GM19455 (cell line): ENCODE measurements around the gene CERS4.
"Not testable (repeated sequence)": the region's sequence is repeated elsewhere in the genome, so short reads cannot be mapped to it uniquely, and the experiment has no call there.

Experiments used
- ATAC-seq: cut with Tn5 transposase; IDR thresholded peaks from one replicate; pipeline ENCODE4 v1.9.1; 2021; ENCODE audit not compliant: unreplicated experiment

CERS4 gene

GRCh38 chr19:8209462-8210378 lies 550 bp downstream of the CERS4 start:
- ATAC-seq: peak; percentile 65

DNA sequence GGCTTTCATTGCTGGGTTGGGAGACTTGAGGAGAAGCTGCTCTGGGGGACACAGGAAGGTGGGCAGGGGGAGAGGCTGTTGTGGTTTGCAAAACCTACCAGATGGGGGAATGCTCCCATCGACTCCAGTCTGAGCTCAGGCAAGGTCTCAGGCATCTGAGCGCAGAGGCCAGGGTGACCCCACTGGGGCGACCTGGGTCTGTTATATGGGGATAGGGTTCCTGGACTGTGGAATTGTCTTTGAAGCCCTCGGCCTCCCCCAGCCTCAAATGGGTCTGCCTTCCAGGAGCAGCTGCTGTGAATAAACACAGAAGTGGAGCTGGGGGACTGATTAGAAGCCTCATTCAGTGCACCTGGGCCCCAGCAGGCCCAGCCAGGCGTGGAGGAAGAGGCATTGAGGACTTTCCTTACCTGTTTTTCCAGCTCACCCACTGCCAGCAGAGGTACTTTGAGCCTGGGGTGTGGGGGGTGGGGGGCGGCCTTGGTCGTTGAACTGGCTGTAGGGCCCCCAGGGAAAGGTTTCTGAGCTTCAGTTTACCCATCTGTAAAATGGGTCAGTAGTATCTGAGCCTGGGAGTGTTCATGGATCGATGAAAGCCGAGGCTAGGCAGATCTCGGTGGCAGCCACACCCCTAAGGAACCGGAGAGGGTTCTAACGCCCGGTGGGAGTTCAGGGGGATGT lies 1.4 kb downstream of the CERS4 start:
- ATAC-seq: no peak

- no peak for ATAC-seq
Measured at GRCh38 chr19:8212212-8212611, 3.0 kb downstream of the CERS4 start.

GRCh38 chr19:8212916-8213315 lies 3.7 kb downstream of the CERS4 start:
- no peak for ATAC-seq

DNA sequence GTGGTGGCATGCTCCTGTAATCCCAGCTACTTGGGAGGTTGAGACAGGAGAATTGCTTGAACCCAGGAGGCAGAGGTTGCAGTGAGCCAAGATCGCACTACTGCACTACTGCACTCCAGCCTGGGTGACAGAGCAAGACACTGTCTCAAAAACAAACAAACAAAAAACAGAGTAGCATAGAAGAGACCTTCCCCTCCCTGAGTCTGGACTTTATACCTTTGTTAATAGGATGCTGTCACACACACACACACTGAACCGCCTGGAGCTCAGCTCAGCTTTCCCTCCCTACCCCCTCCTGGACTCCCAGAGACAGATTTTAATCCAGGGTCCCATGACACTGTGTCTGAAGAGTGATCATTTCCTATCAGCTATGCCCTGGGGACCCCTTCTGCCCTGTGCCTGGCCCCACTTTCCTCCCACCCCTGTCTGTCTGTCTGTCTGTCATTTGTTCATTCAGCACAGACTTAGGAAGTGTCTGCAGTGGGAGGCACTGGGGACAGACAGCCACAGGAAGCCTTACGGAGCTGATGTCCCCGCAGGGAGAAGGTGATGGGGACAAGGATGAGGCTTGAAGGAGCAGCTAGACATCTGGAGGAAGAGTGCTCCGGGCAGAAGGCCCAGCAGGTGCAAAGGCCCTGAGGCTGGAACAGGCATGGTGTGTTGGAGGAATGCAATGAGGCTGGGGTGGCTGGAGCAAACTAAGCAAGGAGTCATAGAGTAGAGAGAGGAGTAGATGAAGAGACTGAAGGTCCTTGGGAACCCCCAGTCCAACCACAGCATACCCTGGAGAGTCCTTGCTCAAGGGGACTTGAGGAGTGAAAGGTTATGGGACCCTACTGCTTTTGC lies 4.9 kb downstream of the CERS4 start:
- no peak for ATAC-seq

DNA sequence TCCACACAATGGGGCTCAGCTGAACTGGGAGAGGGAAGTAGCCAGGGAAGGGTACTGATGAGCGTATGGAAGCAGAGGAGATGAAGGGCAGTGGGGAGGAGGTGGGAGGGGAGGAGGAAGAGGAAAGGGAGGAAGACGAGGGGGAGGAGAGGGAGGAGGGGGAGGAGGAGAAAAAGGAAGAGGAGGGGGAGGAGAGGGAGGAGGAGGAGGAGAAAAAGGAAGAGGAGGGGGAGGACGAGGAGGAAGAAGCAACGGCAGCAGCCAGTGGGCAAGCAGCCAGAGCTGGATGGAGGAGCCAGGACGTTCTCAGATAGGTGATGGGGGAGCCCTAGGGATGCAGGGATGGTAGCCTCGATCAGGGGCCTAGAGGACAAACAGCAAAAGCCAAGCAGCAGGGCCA lies 5.6 kb downstream of the CERS4 start:
- no peak for ATAC-seq

DNA sequence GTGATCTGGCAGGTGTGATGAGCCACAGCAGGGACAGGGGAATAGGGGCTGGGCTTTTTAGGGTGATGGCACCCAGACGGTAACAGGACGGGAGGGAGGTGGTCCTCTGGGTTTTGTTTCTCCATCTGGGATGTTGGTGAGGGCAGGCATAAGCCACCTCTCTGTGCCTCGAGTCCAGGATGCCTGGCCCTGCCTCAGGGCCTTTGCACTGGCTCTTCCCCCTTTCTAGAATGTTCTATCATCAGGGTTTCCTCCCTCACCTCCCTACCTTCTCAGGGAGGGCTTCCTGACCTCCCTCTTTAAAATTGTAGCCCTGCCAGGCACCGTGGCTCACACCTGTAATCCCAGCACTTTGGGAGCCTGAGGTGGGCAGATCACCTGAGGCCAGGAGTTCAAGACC lies 6.6 kb downstream of the CERS4 start:
- ATAC-seq: no peak

DNA sequence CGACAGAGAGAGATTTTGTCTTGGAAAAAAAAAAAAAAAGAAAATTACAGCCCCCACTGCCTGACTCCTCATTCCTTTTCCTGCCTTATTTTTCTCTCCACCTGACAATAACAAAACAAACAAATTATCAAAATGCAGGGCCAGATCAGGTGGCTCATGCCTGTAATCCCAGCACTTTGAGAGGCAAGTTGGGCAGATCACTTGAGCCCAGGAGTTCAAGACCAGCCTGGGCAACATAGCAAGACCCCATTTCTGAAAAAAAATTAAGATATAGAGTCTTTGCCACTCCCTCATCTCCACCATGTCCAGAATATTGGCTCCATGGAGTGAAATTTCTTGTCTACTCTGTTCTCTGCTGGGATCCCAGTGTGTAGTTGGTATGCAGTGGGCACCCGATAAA lies 7.2 kb downstream of the CERS4 start:
- ATAC-seq: no peak

DNA sequence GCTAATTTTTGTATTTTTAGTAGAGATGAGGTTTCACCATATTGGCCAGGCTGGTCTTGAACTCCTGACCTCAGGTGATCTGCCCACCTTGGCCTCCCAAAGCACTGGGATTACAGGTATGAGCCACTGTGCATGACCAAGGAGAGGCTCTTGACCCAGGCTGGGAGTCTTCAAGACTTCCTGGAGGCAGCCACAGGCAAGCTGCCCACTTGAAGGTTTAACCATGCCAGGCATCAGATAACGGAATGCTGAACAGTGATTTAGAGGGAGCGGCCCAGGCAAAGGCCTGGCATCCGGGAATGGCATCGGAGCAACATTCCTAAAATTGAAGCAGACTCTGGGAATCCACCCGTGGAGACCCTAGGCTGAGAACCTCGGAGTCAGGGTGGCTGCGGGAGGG lies 9.0 kb downstream of the CERS4 start:
- not testable (repeated sequence) for ATAC-seq

DNA sequence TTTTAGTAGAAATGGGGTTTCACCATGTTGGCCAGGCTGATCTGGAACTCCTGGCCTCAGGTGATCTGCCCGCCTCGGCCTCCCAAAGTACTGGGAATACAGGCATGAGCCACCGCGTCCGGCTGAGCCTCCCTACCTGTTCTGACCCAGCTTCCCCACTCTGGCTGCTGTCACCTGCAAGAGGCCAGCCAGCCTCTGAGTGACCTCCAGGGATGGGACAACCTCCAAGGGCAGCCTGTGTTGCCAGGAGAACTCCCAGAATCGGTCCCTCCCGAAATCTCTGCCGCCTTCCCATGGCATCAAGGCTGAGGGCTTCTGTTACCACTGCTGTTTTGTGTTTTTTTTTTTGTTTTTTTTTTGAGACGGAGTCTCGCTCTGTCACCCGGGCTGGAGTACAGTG lies 11.3 kb downstream of the CERS4 start:
- ATAC-seq: no peak

- no peak for ATAC-seq
Measured at GRCh38 chr19:8221161-8221560, 12.0 kb downstream of the CERS4 start.

GRCh38 chr19:8223442-8223841 lies 14.3 kb downstream of the CERS4 start:
- not testable (repeated sequence) for ATAC-seq

DNA sequence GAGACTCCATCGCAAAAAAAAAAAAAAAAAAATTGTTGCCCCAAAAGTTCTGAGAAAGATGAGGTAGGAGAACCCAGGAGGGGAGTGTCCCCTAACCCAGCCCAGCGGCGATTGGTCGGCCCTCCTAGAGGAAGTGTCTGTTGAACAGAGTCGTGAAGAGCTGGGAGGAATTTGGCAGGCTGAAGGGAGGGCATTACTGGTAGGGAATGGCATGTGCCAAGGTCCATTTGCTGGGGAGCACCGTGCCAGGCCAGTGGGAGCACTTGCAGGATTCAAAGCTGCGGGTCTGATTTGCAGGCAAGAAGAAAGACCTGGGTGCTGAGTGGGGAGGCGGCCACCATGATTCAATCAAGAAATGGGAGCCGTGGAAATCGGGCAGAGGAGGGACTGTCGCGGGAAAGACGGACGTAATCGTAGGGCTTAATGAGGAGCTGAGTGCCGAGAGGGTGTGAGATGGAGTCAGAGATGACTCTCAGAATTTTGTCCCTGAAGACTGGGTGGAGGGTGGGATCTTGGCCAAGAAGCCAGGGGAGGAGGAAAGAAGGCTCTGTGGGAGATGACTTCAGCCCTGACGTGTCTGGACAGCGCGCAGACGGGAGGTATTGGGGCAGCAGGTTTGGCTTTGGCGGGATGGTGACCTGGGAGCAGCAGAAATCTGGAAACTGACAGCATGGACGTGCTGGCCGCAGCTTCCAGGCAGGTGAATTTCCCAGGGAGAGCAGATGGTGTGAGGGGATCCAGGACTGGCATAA lies 15.4 kb downstream of the CERS4 start:
- ATAC-seq: no peak

DNA sequence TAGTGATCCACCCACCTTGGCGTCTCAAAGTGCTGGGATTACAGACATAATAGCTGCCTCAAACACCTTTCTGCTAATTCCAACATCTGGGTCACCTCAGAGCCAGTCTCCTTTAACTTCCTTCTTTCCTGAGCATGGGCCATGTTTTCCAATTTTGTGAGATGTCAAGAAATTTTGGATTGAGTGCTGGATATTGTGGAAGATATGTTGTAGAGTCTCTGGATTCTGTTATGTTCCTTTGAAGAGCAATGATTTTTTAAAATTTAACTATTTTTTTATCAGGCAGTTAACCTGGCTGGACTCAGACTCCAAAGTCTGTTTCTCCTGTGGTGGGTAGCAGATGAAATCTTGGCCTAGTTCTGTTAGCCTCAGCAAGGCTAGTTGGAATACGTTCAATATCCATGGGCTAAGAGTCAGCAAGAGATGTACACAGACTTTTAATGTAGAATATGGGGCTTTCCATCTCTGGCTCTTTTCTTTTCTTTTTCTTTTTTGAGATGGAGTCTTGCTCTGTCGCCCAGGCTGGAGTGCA lies 22.0 kb downstream of the CERS4 start:
- no peak for ATAC-seq

DNA sequence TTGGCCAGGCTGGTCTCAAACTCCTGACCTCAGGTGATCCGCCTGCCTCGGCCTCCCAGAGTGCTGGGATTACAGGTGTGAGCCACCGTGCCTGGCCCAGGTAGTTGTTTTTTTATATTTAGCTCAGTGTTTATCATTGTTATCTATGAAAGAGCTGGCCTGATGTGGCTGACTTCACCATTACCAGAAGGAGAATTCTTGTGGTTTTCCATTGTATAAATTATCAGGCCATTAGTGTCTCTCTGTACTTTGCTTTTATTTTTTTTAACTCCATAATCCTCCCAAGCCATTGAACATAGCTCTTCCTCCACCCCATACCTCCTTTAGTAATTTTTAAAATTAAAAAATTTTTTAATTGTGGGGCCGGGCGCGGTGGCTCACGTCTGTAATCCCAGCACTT lies 24.2 kb downstream of the CERS4 start:
- no peak for ATAC-seq

DNA sequence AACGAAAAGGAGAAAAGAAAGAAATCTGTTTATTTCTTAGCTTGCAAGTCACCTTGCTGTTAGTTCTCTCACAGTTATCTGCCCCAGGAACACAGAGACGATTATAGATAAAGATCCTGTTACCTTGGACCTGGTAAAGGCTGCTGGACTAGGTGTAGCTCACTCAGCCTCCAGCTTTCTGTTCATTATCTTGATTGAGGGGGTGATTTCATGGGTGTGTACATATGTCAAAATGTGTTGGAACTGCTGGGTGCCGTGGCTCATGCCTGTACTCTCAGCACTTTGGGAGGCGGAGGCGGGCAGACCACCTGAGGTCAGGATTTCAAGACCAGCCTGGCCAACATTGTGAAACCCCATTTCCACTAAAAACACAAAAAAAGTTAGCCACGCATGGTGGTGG lies 27.9 kb downstream of the CERS4 start:
- no peak for ATAC-seq

- ATAC-seq: no peak
Measured at GRCh38 chr19:8238251-8238650, 29.1 kb downstream of the CERS4 start.

DNA sequence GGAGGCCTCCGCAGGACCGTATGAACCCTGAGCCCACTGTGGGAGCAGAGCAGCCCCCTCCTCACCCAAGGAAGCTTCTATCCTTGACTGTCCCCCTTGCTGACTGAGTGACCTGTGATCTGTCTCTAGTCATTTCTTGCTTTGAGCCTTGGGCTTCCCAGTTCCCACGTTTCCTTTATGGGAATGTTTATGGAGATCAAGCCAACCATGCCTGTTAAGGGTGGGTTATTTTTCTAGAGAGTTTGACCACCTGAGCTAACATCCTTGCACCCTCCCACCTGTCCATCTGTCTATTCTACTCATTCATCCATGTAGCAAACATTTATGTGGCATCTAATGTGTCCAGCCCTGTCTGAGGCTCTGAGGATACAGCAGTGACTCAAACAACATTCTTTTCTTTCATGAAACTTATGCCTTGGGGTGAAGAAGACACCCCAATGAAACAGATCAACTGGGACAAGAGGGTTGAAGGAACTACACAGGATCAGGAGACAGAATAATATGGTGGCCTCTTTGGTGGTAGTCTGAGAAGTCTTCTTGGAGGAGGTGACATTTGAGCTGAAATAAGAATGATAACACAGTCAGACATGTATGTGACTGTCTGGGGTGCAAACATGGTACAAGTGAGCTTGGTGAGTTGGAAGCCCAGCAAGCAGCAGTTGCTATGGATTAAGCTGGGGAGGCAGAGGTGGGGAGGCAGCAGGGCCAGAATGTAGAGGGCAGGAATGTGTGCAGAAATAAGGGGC lies 30.5 kb downstream of the CERS4 start:
- ATAC-seq: no peak

- no peak for ATAC-seq
Measured at GRCh38 chr19:8240274-8241229, 31.4 kb downstream of the CERS4 start.
